GM18499 (cell line): ENCODE measurements around the gene LYPD6B.

Experiments used
- ATAC-seq: cut with Tn5 transposase; IDR thresholded peaks from one replicate; pipeline ENCODE4 v1.9.1; 2021; ENCODE audit warnings: moderate number of reproducible peaks; ENCODE audit not compliant: insufficient read depth, unreplicated experiment

LYPD6B gene

DNA sequence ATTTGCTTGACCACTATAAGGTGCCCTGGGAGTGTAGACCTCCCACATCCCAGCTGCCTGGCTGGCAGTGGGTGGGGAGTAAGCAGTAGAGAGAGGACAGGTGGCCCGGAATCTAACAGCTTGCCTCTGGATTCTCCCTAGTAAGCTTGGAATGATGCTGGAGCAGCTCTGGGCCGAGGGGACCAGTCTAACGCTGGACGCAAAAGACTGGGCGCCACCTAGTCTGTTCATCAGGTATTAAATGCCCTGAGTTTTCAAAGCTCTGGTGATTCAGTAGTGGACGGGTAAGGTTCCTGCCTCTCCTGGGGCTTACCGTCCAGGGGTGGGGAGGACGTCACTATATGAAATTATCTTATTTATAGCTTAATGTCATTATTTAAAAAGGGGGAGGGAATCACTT is 648 bp upstream of the LYPD6B start:
- ATAC-seq: no peak

DNA sequence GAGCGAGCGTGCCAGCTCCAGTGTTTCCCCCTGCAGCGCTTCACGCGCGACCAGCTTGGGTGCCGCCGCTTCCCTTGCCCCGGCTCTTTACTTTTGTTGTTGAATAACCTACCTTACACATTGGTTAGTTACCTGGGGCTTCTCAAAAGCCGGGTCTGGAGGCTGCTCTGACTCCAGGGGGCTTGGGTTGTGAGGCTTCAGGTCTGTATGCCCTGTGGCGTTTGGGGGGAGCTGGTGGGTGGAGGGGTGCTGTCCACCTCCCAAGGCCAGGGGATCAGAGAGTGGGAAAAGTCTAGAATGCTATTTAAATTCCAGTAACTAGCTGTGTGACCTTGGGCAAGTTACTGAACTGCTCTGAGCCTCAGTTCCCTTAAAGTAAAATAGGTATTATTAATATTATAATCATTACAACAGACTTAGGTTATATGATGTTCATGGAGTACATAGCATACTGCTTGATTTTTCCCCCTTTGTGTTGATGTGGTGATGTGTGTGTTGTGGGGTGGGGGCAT is 770 bp downstream of the LYPD6B start:
- no peak for ATAC-seq

GRCh38 chr2:149040451-149040850 is 2.0 kb downstream of the LYPD6B start:
- ATAC-seq: no peak

GRCh38 chr2:149041482-149041881 is 3.0 kb downstream of the LYPD6B start:
- ATAC-seq: no peak

- ATAC-seq: no peak
Observed at GRCh38 chr2:149042881-149043280, 4.4 kb downstream of the LYPD6B start.

- no peak for ATAC-seq
Observed at GRCh38 chr2:149044500-149044899, 6.0 kb downstream of the LYPD6B start.

DNA sequence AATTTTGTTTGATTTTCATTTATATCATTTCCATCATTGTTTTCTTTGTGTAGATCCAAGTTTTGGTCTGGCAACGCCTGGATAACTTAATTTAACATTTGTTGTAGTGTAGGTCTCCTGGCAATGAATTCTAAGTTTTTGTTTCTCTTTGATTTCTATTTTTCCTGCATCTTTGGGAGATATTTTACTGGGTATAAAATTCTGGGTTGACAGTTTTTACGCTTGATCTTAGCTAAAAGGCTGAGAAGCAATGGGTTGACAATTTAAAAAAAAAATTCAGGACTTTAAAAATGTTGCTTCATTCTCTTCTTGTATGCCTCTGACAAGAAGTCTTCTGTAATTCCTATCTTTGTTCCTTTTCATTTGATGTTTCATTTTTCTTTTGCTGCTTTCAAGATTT is 8.6 kb downstream of the LYPD6B start:
- no peak for ATAC-seq

- ATAC-seq: no peak
Observed at GRCh38 chr2:149049142-149049541, 10.6 kb downstream of the LYPD6B start.

GRCh38 chr2:149050188-149050587 is 11.7 kb downstream of the LYPD6B start:
- ATAC-seq: peak; percentile 86

DNA sequence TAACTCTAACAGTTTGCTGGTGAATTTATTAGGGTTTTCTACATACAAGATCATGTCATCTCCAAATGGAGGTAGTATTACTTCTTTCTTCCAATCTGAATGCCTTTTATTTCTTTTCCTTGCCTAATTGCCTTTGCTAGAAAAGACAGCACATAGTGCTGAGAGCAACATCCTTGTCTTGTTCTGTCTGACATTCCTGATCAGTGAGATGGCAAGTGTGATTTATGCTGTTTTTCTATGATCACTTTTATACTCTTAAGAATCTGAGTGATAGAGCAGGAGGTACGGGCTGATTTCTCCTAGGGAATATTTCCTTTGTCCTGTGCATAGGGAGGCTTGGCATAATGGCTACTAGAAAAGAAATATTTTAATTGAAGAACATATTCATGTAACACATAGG is 17.3 kb downstream of the LYPD6B start:
- ATAC-seq: no peak

- ATAC-seq: no peak
Observed at GRCh38 chr2:149056541-149057255, 18.2 kb downstream of the LYPD6B start.

GRCh38 chr2:149057401-149057800 is 18.9 kb downstream of the LYPD6B start:
- ATAC-seq: no peak

GRCh38 chr2:149058936-149059335 is 20.4 kb downstream of the LYPD6B start:
- no peak for ATAC-seq

- ATAC-seq: no peak
Observed at GRCh38 chr2:149059822-149060221, 21.3 kb downstream of the LYPD6B start.

GRCh38 chr2:149061133-149061745 is 22.7 kb downstream of the LYPD6B start:
- ATAC-seq: no peak

DNA sequence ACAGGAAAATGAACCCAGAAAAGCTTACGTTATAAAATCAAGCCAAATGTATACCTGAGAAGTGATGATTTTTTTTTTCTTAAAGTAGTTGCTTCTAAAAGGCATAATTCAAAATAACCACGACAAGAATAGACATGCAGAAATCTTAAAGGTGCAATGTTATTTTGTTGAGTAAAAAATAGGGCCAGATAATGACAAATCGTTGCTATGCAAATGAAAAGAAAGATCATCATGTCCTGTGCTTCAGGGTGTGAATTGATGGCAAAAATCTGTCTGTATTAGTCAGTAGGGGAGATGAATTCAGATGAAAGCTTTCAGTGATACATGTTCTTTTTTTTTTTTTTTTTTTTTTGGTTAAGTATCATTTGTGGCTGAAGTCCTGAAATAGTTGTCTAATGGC is 24.0 kb downstream of the LYPD6B start:
- no peak for ATAC-seq

- ATAC-seq: no peak
Observed at GRCh38 chr2:149063177-149063576, 24.7 kb downstream of the LYPD6B start.

- no peak for ATAC-seq
Observed at GRCh38 chr2:149064365-149064841, 25.9 kb downstream of the LYPD6B start.

DNA sequence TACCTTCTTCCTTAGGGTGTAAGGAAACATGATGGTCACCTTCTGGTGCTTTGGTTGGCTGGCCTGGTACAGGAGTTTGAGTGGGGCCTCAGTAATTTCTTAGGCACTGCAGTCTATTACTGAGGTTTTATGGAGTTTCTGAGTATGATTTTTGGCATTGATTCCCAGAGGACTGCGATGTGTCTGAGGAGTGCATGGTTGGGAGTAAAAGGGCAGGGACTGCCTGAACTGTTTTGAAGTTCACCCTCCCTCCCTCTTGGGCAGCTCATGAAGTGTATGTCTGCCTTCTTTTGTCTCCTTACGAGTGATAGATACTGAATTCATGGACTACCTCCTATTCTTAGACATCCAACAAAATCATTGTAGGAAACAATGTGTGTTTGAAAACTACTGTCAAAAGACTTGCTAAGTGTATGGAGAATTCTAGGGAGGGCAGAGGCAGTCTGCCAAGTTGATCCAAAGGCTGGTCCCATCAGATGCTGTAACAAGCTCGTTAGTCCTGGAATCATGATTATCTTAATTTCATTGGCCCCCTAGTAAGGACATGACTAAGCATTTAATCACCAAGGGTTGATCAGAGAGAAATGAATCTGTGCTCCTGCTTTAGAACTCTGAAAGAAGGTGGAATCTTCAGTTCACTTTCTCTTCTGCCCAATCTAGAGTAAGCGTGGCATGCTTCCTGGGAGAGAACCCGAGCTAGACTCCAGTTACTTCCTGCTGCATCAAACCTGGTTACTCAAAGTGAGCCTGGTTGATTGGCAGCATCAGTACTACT is 26.5 kb downstream of the LYPD6B start:
- no peak for ATAC-seq

GRCh38 chr2:149068225-149068995 is 29.9 kb downstream of the LYPD6B start:
- ATAC-seq: no peak
